ENCODE measurements around the gene CRHBP.
"Not testable (repeated sequence)": the region's sequence is repeated elsewhere in the genome, so short reads cannot be mapped to it uniquely, and the experiment has no call there.

The CRHBP gene

DNA sequence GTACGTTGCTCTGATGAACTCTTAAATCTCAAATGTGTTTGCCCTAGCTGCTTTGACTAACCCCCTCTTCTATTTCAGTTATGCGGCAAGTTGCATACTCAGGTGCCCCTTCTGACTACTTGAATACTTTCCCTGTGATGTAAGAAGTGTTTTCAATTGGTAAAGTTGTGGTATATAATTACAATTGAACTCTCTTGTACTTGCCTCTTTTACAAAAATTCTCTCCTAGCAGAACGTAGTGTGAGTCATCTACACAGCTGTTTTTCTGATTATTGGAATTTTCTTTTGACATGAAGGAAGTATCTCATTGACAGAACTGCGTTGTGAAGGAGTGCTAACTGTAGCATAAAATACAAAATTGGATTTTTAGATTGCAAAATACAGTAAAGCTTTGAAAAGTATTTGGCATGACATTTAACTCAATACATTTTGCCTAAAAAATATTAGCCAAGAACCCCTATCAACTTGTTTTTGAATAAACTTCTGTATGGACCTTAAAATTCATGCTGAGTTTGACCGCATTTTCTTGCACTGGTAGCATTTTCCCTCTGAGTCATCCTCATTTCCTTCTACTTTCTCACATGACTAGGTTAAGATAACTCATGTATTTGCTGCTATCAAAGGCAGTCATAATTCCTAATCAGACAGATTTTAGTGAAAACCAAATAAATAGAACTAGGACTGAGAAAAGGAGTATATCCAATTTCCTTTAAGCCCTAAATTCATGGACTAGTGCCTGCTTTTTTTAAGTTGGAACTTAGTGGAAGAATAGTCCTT, 6.3 kb downstream of the CRHBP start:
- no peak for DNase-seq (ENCODE audit: low read depth in 2 of 2)

GRCh38 chr5:76960004-76960625, 7.3 kb downstream of the CRHBP start:
- no peak for DNase-seq (ENCODE audit: low read depth in 2 of 2)

GRCh38 chr5:76964060-76964459, 11.2 kb downstream of the CRHBP start:
- DNase-seq (ENCODE audit: low read depth in 2 of 2): no peak

DNA sequence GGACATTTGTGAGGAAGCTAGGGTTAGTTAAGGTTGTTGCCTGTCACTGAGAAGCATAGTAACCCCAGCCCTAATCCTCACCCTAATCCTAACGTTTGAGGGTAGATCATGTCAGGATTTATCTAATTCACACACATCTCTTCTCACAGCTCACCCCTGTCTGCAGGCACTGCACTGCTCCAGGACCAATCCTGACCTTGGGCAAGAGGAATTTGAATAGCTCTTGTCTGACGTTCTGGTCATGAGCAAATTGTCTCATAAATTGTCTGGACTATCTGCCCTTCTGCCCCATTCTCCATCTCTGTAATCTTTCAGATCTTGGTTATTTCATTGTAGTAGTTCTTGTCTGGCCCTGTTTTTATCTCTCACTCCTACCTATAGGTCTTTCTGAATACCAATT, 18.7 kb downstream of the CRHBP start:
- no peak for DNase-seq (ENCODE audit: low read depth in 2 of 2)

DNA sequence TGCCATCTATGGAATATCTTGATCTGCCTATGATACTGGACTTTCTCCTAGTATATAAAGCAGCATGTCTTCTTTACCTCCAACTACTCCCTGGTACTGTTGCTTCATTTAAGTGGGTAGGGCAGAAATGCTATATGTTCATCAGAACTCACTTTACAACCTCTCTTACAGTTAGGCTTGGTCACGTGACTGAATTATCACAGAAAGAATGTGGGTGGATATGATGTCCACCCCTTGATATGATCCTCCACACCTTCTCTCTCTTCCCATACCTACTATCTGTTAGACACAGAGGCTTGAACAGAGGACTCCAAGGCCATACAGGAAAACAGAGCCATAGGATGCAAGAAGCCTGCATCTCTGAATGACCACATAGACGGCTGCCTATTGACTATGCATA, 19.8 kb downstream of the CRHBP start:
- no peak for DNase-seq (ENCODE audit: low read depth in 2 of 2)

DNA sequence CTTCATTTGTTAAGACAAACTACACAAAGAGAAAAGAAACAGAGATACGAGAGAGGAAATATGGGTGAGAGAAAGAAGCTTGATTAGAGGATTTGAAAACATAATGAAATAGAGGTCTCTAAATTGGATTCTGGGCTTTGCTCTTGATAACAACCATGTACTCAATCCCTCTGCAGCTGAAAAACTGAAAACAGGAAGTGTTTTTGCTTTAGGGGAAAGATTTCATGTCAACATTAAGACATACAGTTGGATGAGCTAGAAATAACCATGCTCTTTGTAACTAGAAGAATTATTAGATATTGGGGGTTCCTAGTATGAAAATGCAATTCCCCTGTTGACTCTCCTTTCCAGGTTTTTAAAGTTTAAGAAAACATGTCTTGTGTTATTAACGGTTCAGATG, 21.9 kb downstream of the CRHBP start:
- DNase-seq (ENCODE audit: low read depth in 2 of 2): no peak

- DNase-seq (ENCODE audit: low read depth in 2 of 2): no peak
These were observed 26.0 kb downstream of the CRHBP start for GRCh38 chr5:76978869-76979268.

DNA sequence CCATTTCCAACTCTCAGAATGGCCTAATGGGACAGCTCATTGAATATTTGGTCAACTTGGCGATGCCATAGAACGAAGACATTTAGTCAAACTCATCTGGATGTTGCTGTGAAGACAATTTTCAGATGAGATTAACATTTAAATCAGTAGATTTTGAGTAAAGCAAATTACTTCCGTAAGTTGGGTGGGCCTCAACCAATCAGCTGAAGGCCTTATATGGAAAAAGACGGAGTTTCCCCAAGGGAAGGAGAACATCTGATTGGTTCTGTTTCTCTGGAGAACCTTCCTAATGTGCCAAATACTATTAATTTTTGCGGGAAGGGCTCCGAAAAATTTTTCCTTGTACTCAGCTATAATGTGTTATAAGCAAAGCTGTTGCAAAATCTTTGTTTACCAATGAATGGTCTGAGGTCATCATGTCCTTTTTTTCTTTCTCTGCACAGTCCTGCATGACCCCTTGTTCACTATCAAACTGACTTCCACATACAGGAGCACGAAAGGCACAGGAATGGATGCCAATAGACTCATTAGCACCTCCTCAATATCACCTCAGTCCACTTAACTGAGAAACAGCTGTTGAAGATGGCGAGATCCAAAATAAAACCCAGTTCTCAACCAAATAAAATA, 27.8 kb downstream of the CRHBP start:
- no peak for DNase-seq (ENCODE audit: low read depth in 2 of 2)

DNA sequence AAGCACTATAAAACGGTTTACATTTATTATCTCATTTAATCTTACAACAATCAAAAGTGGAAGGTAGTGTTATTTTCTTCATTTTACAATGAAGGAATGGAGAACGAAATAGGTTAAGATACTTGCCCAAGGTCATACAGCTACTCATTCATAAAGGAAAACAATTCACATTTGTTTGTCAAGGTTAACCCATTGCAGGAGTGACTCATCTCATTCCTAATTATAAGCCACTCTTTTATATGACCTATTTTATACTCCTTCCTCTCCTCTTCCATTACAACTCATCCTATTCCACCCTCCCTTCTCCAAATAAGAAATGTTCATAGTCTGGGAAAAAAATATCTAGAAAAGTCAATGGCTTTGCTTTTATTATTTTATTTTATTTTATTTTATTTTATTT, 29.6 kb downstream of the CRHBP start:
- no peak for DNase-seq (ENCODE audit: low read depth in 2 of 2)

- no peak for DNase-seq (ENCODE audit: low read depth in 2 of 2)
These were observed 30.6 kb downstream of the CRHBP start for GRCh38 chr5:76983468-76983867.

DNA sequence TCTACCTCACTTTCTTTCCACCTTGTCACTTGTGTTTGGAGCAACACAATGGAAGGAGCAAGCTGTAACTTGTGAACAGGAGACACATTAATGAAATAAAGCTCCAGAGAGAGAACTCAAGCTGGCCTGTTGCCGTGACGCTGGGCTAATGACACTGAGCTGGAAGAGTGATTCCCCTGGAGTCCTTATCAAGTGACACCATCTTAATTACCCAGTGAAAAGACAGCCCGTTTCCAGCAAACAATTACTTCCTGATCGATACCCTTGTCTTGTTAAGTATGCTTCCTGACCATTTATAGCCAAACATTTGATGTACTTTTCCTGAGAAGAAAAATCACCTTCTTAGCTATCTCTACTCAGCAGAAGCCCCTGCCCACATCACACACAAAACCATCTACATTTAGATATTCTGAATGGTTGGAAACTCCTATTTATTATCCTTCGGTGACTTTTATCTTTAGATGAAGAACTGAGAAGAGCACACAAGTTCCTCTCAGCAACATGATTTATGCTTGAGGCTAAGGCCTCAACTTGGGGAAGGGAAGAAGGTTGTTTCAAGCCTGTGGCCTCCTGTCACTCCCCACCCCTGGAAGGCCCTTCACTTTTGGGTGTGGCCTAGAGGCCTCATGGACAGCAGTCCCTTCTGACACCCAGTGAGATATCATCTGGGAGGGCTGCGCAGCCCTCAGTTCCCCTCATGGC, 34.1 kb downstream of the CRHBP start:
- no peak for DNase-seq (ENCODE audit: low read depth in 2 of 2)

DNA sequence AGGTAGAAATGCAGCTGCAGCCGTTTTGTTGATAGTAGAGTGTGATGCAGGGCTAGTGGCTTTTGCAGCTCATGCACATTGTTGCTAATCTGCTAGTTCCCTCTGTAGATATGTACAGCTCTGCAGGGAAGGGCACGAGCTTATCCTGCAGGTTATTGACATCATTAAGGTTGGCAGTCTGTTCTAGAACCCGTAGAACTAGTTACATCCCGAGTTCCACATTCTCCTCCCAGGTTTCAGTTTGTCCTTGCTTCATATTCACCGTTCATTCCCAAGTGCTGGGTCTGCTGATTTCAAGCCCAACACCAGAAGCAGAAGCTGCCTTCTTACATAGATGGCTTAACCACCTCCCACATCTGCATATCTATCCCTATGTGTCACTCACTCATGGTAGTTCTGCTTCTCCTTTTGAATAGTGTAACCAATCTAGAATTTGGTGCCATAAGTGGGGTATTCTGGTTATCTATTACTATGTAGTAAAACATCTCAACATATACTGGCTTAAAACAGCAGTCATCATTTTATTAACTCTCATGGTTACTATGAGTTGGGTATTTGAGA, 38.1 kb downstream of the CRHBP start:
- DNase-seq (ENCODE audit: low read depth in 2 of 2): no peak

GRCh38 chr5:76993436-76993835, 40.6 kb downstream of the CRHBP start:
- not testable (repeated sequence) for DNase-seq (ENCODE audit: low read depth in 2 of 2)

DNA sequence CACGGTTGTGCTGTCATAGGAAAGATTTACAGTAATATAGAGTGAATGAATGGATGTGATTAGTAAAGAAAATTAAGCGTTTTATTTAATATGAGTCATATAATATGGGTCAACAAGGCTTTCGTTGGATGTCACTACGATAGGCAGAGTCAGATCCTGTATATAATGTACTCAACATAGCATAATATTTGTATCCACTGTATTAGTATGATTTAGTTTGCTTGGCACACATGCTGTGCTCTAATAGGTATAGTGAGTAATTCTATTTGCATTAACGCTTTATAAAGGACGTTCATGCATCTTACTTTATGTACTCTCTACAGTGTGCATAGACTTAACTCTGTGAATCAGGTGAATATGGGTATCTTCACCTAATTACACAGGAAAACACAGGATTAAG, 41.5 kb downstream of the CRHBP start:
- DNase-seq (ENCODE audit: low read depth in 2 of 2): no peak

- DNase-seq (ENCODE audit: low read depth in 2 of 2): not testable (repeated sequence)
These were observed 45.4 kb downstream of the CRHBP start for GRCh38 chr5:76998251-76998650.

DNA sequence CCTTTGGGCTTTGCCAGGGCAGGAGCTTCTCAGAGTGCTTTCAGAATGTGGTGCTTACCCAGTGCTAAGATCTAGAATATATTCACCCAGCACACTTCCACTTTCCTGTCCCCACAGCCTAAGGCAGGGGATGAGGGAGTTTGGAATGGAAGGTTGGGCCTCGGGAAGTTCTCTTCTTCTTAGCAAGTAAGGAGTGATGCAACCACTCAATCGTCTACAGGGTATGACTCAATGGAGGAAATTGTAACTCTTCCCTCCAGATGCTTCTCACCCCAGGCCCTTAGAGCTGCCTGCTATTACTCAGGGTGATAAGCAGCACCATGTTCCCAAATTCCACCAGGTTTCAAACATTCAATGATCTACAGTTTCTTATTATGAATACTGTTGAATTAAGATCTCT, 46.6 kb downstream of the CRHBP start:
- no peak for DNase-seq (ENCODE audit: low read depth in 2 of 2)

DNA sequence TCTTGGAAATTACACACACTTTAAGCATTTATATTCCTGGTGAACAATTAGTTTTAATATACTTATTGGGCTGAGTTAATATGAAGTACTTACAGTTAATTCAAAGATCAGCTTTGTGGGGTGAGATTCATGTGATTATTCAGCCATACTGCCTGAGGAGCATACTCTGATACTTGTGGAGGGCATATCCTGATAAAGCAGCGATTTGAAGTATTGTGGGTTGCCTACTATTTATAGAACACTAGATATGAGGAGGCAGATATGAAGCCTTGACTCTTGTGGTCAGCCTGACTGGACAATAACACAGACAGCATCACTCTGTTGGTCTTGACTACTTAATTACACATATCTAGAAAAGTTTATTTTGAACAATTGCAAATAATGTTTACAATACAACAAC, 50.4 kb downstream of the CRHBP start:
- no peak for DNase-seq (ENCODE audit: low read depth in 2 of 2)

DNA sequence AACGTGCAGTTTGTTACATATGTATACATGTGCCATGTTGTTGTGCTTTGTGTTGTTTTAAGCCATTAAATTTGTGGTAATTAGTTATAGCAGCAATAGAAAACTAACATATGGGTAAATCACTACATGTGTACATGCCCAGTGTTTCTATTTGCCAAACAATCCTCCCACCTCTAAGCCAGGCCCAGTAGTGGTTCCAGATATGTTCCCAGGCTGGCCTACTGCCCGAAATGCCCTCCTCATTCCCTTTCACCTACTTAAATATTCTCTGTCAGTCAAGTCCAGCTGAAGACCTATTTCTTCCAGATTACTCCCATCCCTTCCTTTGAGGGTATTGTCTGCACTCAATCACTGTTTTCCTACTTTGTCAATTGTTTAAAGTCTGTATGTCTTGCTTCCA, 53.3 kb downstream of the CRHBP start:
- DNase-seq (ENCODE audit: low read depth in 2 of 2): no peak

- no peak for DNase-seq (ENCODE audit: low read depth in 2 of 2)
These were observed 55.6 kb downstream of the CRHBP start for GRCh38 chr5:77008413-77008812.

GRCh38 chr5:77010243-77010642, 57.4 kb downstream of the CRHBP start:
- no peak for DNase-seq (ENCODE audit: low read depth in 2 of 2)

DNA sequence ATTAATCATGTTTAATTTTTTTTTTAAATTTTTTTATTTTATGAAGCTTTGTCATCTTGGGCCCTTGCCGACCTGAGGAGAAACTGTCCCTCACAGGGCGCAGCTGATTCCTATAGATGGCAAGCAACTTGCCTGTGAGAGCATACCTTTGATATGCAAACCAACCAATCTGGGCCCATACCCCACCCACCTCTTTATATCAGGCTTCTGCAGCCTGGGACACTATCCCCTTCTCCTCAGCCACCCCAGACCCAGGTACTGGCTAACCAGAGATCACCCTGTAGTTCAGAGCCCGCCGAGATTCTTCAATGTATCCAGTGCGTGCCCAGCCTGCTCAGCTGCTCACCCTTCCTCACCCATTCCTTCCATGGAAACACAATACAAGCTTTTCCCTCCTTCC, 58.7 kb downstream of the CRHBP start:
- DNase-seq (ENCODE audit: low read depth in 2 of 2): no peak

GRCh38 chr5:77012601-77013000, 59.8 kb downstream of the CRHBP start:
- DNase-seq (ENCODE audit: low read depth in 2 of 2): no peak

Data from stimulated activated CD4-positive, alpha-beta T cell treated with anti-CD3 and anti-CD28 coated beads, Interleukin-4, amount 100 ng/mL, for 48 hours (primary cell).